Body of pancreas (tissue), 4 donors: Measurements from ENCODE around the gene CRYZL1.

Experiments
- CTCF ChIP-seq, 7 experiments: fragments of 450-650 bp in 4 of 7; fragments of 200-600 bp in 3 of 7; sonication (generic) in 3 of 7; IDR thresholded peaks; one replicate each; pipeline ENCODE4 v1.5.1; 2016 to 2019; ENCODE audit warnings: antibody characterized with exemption in 7 of 7
- POLR2A ChIP-seq, 3 donors: fragments of 450-650 bp; IDR thresholded peaks; one replicate each; pipeline ENCODE4 v1.6.1; 2016; ENCODE audit warnings: antibody characterized with exemption in 3 of 3, mild to moderate bottlenecking in 2 of 3

GRCh38 chr21:33688353-33688752, 46.8 kb upstream of the CRYZL1 start:
- TF ChIP-seq POLR2A (IDR thresholded peaks at IDR 0.05) (no peak), CTCF (IDR thresholded peaks at IDR 0.05) (no peak)
